ENCODE data around the gene HEATR5A.

GRCh38 chr14:31292937-31293616 is 127.3 kb downstream of the HEATR5A start:
- no peak for TF ChIP-seq POLR2A (IDR thresholded peaks at IDR 0.05)
- TF ChIP-seq CTCF (IDR thresholded peaks at IDR 0.05) = no peak
- TF ChIP-seq POLR2AphosphoS5 (IDR thresholded peaks at IDR 0.05) = no peak

All from gastroesophageal sphincter (tissue), 3 donors.